ENCODE results near the gene AFM. TPM values are rescaled to one million over a fixed set of nuclear protein-coding genes. Genes with fewer than 3 reads are reported as not detected.

Gene AFM
- total RNA-seq, 1 donor from 2014 or later = not detected

DNA sequence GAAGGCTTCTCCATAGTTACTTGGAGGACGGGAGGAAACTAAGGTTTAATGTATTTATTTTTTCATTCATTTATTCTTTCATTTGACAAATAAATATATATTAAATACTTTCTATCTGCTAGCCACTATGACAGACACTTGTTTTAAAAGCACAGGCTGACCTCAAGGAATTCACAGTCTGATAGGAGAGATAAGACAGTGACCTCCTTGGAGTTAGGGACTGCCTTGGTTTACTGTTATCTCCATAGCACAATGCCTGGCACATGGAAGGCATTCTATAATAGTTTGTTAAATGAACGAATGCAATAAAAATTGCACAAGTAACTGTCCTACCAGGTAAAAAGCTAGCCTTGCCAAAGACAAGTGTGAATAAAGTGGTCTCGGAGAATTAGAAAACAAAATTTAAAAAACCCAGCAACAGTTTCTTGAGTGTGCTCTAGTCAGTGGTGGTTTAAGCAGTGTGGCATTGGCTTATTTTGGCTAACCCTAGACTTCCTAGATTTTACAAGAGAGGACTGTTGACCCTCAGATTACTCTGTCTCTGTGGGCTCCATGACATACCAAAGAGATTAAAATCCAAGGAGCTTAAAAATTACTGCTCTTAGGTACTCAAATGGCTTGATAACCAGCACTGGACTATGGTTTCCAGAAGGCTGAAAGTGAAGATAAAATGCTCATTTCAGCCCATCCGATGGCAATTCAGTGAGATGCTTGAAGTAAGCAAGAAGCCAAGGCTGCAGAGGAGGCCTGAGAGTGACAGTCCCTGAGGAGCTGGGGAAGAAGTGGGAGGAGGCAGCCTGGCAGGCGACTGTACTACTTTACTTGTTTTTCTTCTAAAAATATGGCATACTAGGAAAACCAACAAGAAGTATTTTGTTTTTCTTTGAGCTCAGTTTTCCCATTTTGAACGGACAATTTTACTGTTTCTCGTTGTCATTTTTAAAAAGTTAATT lies 35.9 kb upstream of the AFM start:
- intact Hi-C loops (cut with DNase I) = no loop called here
- Histone ChIP-seq H3K27ac (no peak overlapping the region), H3K4me3 (no peak overlapping the region), H3K9me3 (no peaks in the 10 kb centered on the region), H3K4me1 (peaks cover 0 to 5% of the 10 kb centered on the region in 2 donors), H3K27me3 (no peaks in the 10 kb centered on the region), H3K36me3 (no peaks in the 10 kb centered on the region)
- TF ChIP-seq, protein P1, sequence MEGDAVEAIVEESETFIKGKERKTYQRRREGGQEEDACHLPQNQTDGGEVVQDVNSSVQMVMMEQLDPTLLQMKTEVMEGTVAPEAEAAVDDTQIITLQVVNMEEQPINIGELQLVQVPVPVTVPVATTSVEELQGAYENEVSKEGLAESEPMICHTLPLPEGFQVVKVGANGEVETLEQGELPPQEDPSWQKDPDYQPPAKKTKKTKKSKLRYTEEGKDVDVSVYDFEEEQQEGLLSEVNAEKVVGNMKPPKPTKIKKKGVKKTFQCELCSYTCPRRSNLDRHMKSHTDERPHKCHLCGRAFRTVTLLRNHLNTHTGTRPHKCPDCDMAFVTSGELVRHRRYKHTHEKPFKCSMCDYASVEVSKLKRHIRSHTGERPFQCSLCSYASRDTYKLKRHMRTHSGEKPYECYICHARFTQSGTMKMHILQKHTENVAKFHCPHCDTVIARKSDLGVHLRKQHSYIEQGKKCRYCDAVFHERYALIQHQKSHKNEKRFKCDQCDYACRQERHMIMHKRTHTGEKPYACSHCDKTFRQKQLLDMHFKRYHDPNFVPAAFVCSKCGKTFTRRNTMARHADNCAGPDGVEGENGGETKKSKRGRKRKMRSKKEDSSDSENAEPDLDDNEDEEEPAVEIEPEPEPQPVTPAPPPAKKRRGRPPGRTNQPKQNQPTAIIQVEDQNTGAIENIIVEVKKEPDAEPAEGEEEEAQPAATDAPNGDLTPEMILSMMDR (IDR thresholded peaks at IDR 0.05) = no peak
- DNase-seq (ENCODE audit: low spot score in 2 of 2) = no peak

DNA sequence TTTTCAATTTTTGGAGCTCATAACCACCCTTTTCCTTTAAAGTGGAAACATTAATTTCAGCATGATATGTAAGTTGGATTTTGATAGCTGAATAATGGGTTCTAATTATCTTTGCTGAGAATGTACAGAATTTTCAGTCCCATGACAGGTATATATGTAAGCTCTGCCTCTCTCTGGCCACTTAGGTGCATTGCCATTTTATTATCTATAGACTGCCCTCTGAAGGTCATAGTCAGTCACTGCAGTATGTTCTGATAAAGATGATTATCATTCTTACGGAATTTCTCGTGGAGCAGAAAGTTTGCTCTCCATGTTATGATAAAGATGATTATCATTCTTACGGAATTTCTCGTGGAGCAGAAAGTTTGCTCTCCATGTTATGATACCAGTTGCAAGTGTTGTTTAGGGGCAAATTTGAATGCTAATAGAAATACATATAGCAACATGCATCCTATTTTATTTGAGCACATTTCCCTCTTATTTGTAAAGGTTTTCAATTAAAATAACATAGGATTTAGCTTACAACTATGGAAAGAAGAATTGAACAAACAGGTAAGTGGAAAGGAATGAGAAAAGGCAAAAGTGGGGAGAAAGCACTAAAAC lies 35.1 kb upstream of the AFM start:
- H3K9me3 ChIP-seq = no peaks in the 10 kb centered on the region
- TF ChIP-seq, protein P1 (IDR thresholded peaks at IDR 0.05) = peak in 1 of 3 experiments; percentile 35
- H3K4me1 ChIP-seq = peaks cover 0 to 7% of the 10 kb centered on the region in 2 donors
- H3K4me3 ChIP-seq = no peak overlapping the region
- no peaks in the 10 kb centered on the region for H3K27me3 ChIP-seq
- no peaks in the 10 kb centered on the region for H3K36me3 ChIP-seq
- DNase-seq (ENCODE audit: low spot score in 2 of 2) = no peak
- no peak overlapping the region for H3K27ac ChIP-seq
- intact Hi-C loops (cut with DNase I) = no loop called here

DNA sequence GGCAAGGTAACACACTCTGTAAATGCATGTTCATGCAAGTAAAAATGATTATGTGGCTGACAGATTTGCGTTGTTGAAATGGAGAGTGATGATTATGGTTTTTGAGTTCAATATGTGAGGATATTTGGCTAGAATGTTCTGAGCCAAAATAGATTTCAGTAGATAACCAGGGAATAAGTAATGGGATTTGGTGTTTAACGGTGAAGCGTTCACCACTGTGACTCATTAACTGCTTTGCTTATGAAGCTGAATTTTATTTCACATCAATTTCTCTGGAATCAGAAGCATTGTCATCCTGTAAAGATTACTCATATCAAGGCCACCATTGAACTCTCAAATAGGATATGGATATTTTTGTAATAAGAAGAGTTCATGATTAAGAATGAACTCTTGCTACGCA lies 33.9 kb upstream of the AFM start:
- Histone ChIP-seq H3K4me1 (peaks cover 0 to 7% of the 10 kb centered on the region in 2 donors), H3K27ac (no peak overlapping the region), H3K4me3 (no peak overlapping the region), H3K27me3 (no peaks in the 10 kb centered on the region), H3K36me3 (no peaks in the 10 kb centered on the region), H3K9me3 (no peaks in the 10 kb centered on the region)
- no peak for DNase-seq (ENCODE audit: low spot score in 2 of 2)
- intact Hi-C loops (cut with DNase I) = no loop called here
- TF ChIP-seq, protein P1 (IDR thresholded peaks at IDR 0.05) = no peak

DNA sequence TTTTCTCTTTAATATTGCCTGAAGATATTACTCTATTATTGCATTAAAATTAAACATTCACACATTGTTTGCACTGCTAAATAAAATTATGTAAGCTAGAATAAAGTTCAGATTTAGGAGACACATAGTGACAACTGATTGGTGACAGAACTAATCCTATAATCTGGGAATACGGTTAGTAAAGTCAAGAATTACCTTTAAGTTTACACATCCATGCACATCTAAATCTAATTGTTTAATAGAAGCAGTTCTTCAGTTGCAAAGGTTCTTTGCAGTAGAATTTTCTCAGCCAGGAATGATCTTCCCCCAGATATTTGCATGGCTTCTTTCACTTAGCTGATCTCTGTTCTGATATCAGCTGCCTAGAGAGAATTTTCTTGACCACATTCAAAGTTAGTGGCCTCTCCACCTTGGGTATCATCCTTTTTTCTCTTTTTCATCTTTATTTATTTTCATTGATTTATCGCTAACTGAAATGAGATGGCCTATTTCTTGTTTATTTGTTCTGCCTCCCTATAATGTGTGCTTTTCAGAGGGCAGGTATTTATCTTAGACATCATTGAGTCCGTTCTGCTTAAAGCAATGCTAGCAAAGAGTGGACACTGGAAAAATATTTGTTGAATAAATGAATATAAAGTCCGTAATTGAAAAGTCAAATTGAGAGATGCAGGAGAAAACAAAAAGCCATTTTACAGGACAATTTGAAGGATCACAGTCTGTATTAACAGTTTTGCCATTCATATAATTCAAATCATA lies 32.9 kb upstream of the AFM start:
- no peaks in the 10 kb centered on the region for H3K9me3 ChIP-seq
- H3K27ac ChIP-seq = no peak overlapping the region
- DNase-seq (ENCODE audit: low spot score in 2 of 2) = no peak
- H3K4me1 ChIP-seq = peaks cover 0 to 7% of the 10 kb centered on the region in 2 donors
- H3K36me3 ChIP-seq = no peaks in the 10 kb centered on the region
- no peaks in the 10 kb centered on the region for H3K27me3 ChIP-seq
- H3K4me3 ChIP-seq = no peak overlapping the region
- TF ChIP-seq, protein P1 (IDR thresholded peaks at IDR 0.05) = no peak
- intact Hi-C loops (cut with DNase I) = no loop called here

DNA sequence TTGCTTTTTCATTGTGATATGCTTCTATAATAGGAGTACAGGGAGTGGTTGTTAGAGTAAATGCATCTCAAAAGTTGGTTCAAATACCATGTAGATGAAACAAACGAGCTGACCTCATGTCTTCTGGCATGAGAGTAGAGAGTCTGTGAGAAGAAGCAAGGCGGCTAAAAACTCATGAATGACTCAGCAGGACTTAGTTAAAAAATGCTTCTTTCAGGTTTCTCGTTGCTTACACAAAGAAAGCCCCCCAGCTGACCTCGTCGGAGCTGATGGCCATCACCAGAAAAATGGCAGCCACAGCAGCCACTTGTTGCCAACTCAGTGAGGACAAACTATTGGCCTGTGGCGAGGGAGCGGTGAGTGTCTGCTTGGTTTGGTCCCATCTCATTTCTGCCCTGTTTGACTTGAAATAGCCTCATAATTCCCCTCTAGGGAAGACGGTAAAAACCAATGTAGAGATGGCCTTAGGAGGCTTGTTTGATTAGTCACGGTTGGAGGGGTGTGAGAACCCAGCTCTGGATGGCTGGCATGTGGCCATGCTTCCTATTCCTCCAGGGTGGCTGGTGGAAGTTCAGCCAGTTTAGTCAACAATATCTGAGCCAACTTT lies 31.0 kb upstream of the AFM start:
- H3K4me3 ChIP-seq = no peak overlapping the region
- no peaks in the 10 kb centered on the region for H3K9me3 ChIP-seq
- no peaks in the 10 kb centered on the region for H3K36me3 ChIP-seq
- intact Hi-C loops (cut with DNase I) = no loop called here
- H3K4me1 ChIP-seq = peaks cover 0 to 7% of the 10 kb centered on the region in 2 donors
- H3K27me3 ChIP-seq = no peaks in the 10 kb centered on the region
- TF ChIP-seq, protein P1 (IDR thresholded peaks at IDR 0.05) = no peak
- H3K27ac ChIP-seq = peak overlapping the region; percentile 52 to 63
- no peak for DNase-seq (ENCODE audit: low spot score in 2 of 2)

All from ascending aorta (tissue), 2 donors.